ENCODE data around the gene SLC6A19.

GRCh38 chr5:1228120-1228519 is 26.7 kb downstream of the SLC6A19 start:
- no peak for TF ChIP-seq CTCF (IDR thresholded peaks at IDR 0.05)
- no peak for TF ChIP-seq POLR2A (IDR thresholded peaks at IDR 0.05)

Data from adrenal gland (tissue), 5 donors.